GM23338 (cell line): ENCODE results near the gene NOSTRIN. TPM values are rescaled to one million over a fixed set of nuclear protein-coding genes. Genes with fewer than 3 reads are reported as not detected.

ENCODE experiments used
- ATAC-seq: fragments of 200-7000 bp; cut with Tn5 transposase; 3 replicates; pipeline ENCODE4 v1.9.1; 2020
- DNase-seq: peaks from one replicate; pipeline ENCODE4 v3.0.0-alpha.2; 2015; ENCODE audit warnings: low spot score
- H2AFZ ChIP-seq: fragments of 200-600 bp; sonication (generic); 2 replicates; pipeline ENCODE4 v1.8.0; 2016; ENCODE audit warnings: antibody characterized with exemption, mild to moderate bottlenecking, moderate library complexity
- H3F3A ChIP-seq: fragments of 200-600 bp; sonication (generic); replicated peaks from 2 replicates; pipeline ENCODE4 v1.8.0; 2017; ENCODE audit warnings: antibody characterized with exemption, mixed run types, low read depth
- H3K27ac ChIP-seq: fragments of 200-600 bp; sonication (generic); 2 replicates; pipeline ENCODE4 v1.6.1; 2016; ENCODE audit warnings: low read depth
- H3K27me3 ChIP-seq: fragments of 200-600 bp; sonication (generic); 2 replicates; pipeline ENCODE4 v1.8.0; 2016; ENCODE audit warnings: mild to moderate bottlenecking, mixed run types, moderate library complexity; ENCODE audit not compliant: insufficient read depth
- H3K36me3 ChIP-seq: fragments of 200-600 bp; sonication (generic); 2 replicates; pipeline ENCODE4 v1.8.0; 2016; ENCODE audit warnings: mild to moderate bottlenecking; ENCODE audit not compliant: insufficient read depth
- H3K4me1 ChIP-seq: fragments of 200-600 bp; sonication (generic); 2 replicates; pipeline ENCODE4 v1.8.0; 2016; ENCODE audit warnings: mild to moderate bottlenecking, moderate library complexity; ENCODE audit not compliant: insufficient read depth
- H3K4me2 ChIP-seq: fragments of 200-600 bp; sonication (generic); 2 replicates; pipeline ENCODE4 v1.7.1; 2017; ENCODE audit warnings: mixed run types
- H3K4me3 ChIP-seq: fragments of 200-600 bp; sonication (generic); 2 replicates; pipeline ENCODE4 v1.6.1; 2016; ENCODE audit warnings: mixed run types
- H3K79me2 ChIP-seq: fragments of 200-600 bp; sonication (generic); replicated peaks from 2 replicates; pipeline ENCODE4 v1.8.0; 2017; ENCODE audit warnings: mild to moderate bottlenecking; ENCODE audit not compliant: insufficient read depth
- H3K9me2 ChIP-seq: fragments of 200-600 bp; sonication (generic); 2 replicates; pipeline ENCODE4 v1.8.0; 2017; ENCODE audit not compliant: insufficient read depth
- H4K20me1 ChIP-seq: fragments of 200-600 bp; sonication (generic); replicated peaks from 2 replicates; pipeline ENCODE4 v1.8.0; 2017; ENCODE audit warnings: mild to moderate bottlenecking; ENCODE audit not compliant: insufficient read depth
- H3K27ac Mint-ChIP-seq: 2 replicates; pipeline ENCODE4 v1.8.0; 2020; ENCODE audit warnings: inconsistent platforms, mild to moderate bottlenecking, moderate library complexity, mixed read lengths
- H3K27me3 Mint-ChIP-seq: 3 replicates; pipeline ENCODE4 v1.8.0; 2022; ENCODE audit warnings: low read depth, mild to moderate bottlenecking, moderate library complexity, mixed read lengths, inconsistent platforms; ENCODE audit not compliant: insufficient read depth, poor library complexity
- H3K36me3 Mint-ChIP-seq: 3 replicates; pipeline ENCODE4 v1.8.0; 2021; ENCODE audit warnings: low read depth, mild to moderate bottlenecking, inconsistent platforms, moderate library complexity, mixed read lengths
- H3K4me1 Mint-ChIP-seq: 3 replicates; pipeline ENCODE4 v1.8.0; 2020; ENCODE audit warnings: mild to moderate bottlenecking, inconsistent platforms, mixed read lengths
- H3K4me3 Mint-ChIP-seq: 3 replicates; pipeline ENCODE4 v1.8.0; 2021; ENCODE audit warnings: moderate library complexity, mild to moderate bottlenecking, inconsistent platforms, mixed read lengths
- H3K9me3 Mint-ChIP-seq: 3 replicates; pipeline ENCODE4 v1.8.0; 2020; ENCODE audit warnings: moderate library complexity, mild to moderate bottlenecking, inconsistent platforms, mixed read lengths
- ETS1 ChIP-seq: IDR thresholded peaks from 2 replicates; pipeline ENCODE4 v1.6.1; 2016; ENCODE audit warnings: antibody characterized with exemption
- JUNB ChIP-seq: IDR thresholded peaks from one replicate; pipeline ENCODE4 v1.6.1; 2016; ENCODE audit warnings: antibody characterized with exemption; ENCODE audit not compliant: unreplicated experiment
- NANOG ChIP-seq: IDR thresholded peaks from 2 replicates; pipeline ENCODE4 v1.6.1; 2016; ENCODE audit warnings: antibody characterized with exemption, borderline replicate concordance
- STAT1 ChIP-seq: IDR thresholded peaks from one replicate; pipeline ENCODE4 v1.6.1; 2016; ENCODE audit warnings: antibody characterized with exemption; ENCODE audit not compliant: unreplicated experiment
- polyA plus RNA-seq: library from polyadenylated mRNA; unstranded; fragments of >200 nt; fragmentation: Nextera tagmentation; extraction: Ambion mirVana; gene quantifications from 2 replicates; pipeline ENCODE4 v1.2.1, GENCODE V29; 2016
- total RNA-seq: library from RNA; depleted of rRNA; stranded (reverse); fragments of >200 nt; shearing (Covaris generic); gene quantifications from 2 replicates; pipeline ENCODE4 v1.2.3, GENCODE V29; 2014
- TF ChIP-seq, protein P1 (sequence below), 2 experiments: fragments of 200-600 bp in 1 of 2; sonication (generic) in 1 of 2; conservative IDR thresholded peaks; 2 replicates each; pipeline versions ENCODE4 v1.5.1 to v1.6.1; 2016 to 2017; ENCODE audit warnings: antibody characterized with exemption in 2 of 2, low read depth in 2 of 2, mild to moderate bottlenecking in 2 of 2, moderate library complexity in 1 of 2
- TF ChIP-seq, protein P2 (sequence below): fragments of 250-450 bp; sonication (Bioruptor Pico); IDR thresholded peaks from 2 replicates; pipeline ENCODE4 v1.5.0; 2020; ENCODE audit warnings: mild to moderate bottlenecking, moderate library complexity

NOSTRIN gene
- total and polyA plus RNA-seq, 2 experiments from 2014 or later: 1.8 TPM; not detected in 1

GRCh38 chr2:168825126-168825525 is 22.7 kb downstream of the NOSTRIN start (continued):
- TF ChIP-seq, protein P1, sequence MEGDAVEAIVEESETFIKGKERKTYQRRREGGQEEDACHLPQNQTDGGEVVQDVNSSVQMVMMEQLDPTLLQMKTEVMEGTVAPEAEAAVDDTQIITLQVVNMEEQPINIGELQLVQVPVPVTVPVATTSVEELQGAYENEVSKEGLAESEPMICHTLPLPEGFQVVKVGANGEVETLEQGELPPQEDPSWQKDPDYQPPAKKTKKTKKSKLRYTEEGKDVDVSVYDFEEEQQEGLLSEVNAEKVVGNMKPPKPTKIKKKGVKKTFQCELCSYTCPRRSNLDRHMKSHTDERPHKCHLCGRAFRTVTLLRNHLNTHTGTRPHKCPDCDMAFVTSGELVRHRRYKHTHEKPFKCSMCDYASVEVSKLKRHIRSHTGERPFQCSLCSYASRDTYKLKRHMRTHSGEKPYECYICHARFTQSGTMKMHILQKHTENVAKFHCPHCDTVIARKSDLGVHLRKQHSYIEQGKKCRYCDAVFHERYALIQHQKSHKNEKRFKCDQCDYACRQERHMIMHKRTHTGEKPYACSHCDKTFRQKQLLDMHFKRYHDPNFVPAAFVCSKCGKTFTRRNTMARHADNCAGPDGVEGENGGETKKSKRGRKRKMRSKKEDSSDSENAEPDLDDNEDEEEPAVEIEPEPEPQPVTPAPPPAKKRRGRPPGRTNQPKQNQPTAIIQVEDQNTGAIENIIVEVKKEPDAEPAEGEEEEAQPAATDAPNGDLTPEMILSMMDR (conservative IDR thresholded peaks at IDR 0.05; ENCODE audit: low read depth in 2 of 2): no peak
- TF ChIP-seq STAT1: no peak
- TF ChIP-seq NANOG: no peak
- TF ChIP-seq JUNB: no peak
- TF ChIP-seq, protein P2, sequence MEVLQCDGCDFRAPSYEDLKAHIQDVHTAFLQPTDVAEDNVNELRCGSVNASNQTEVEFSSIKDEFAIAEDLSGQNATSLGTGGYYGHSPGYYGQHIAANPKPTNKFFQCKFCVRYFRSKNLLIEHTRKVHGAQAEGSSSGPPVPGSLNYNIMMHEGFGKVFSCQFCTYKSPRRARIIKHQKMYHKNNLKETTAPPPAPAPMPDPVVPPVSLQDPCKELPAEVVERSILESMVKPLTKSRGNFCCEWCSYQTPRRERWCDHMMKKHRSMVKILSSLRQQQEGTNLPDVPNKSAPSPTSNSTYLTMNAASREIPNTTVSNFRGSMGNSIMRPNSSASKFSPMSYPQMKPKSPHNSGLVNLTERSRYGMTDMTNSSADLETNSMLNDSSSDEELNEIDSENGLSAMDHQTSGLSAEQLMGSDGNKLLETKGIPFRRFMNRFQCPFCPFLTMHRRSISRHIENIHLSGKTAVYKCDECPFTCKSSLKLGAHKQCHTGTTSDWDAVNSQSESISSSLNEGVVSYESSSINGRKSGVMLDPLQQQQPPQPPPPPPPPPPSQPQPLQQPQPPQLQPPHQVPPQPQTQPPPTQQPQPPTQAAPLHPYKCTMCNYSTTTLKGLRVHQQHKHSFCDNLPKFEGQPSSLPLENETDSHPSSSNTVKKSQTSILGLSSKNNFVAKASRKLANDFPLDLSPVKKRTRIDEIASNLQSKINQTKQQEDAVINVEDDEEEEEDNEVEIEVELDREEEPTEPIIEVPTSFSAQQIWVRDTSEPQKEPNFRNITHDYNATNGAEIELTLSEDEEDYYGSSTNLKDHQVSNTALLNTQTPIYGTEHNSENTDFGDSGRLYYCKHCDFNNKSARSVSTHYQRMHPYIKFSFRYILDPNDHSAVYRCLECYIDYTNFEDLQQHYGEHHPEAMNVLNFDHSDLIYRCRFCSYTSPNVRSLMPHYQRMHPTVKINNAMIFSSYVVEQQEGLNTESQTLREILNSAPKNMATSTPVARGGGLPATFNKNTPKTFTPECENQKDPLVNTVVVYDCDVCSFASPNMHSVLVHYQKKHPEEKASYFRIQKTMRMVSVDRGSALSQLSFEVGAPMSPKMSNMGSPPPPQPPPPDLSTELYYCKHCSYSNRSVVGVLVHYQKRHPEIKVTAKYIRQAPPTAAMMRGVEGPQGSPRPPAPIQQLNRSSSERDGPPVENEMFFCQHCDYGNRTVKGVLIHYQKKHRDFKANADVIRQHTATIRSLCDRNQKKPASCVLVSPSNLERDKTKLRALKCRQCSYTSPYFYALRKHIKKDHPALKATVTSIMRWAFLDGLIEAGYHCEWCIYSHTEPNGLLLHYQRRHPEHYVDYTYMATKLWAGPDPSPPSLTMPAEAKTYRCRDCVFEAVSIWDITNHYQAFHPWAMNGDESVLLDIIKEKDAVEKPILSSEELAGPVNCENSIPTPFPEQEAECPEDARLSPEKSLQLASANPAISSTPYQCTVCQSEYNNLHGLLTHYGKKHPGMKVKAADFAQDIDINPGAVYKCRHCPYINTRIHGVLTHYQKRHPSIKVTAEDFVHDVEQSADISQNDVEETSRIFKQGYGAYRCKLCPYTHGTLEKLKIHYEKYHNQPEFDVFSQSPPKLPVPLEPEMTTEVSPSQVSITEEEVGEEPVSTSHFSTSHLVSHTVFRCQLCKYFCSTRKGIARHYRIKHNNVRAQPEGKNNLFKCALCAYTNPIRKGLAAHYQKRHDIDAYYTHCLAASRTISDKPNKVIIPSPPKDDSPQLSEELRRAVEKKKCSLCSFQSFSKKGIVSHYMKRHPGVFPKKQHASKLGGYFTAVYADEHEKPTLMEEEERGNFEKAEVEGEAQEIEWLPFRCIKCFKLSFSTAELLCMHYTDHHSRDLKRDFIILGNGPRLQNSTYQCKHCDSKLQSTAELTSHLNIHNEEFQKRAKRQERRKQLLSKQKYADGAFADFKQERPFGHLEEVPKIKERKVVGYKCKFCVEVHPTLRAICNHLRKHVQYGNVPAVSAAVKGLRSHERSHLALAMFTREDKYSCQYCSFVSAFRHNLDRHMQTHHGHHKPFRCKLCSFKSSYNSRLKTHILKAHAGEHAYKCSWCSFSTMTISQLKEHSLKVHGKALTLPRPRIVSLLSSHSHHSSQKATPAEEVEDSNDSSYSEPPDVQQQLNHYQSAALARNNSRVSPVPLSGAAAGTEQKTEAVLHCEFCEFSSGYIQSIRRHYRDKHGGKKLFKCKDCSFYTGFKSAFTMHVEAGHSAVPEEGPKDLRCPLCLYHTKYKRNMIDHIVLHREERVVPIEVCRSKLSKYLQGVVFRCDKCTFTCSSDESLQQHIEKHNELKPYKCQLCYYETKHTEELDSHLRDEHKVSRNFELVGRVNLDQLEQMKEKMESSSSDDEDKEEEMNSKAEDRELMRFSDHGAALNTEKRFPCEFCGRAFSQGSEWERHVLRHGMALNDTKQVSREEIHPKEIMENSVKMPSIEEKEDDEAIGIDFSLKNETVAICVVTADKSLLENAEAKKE (CRISPR knock-in tag): no peak

DNA sequence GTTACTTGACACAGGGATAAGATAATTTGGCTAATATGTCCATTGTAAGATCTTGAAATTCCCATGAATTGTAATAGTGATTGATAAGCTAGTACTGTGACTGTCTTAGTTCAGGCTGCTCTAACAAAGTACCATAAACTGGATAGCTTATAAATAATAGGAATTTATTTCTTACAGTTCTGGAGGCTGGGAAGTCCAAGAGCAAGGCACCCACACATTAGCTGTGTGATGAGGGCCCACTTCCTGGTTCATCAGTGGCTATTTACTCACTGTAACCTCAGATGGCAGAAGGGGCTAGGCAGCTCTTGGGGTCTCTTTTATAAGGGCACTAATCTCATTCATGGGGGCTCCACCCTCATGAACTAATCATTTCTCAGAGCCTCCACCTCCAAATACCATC is 28.5 kb downstream of the NOSTRIN start:
- Histone ChIP-seq H3K79me2 (no peaks in the 10 kb centered on the region), H3K4me1 (no peaks in the 10 kb centered on the region), H3K9me2 (no peaks in the 10 kb centered on the region), H2AFZ (no peak overlapping the region), H3K4me2 (no peak overlapping the region), H3F3A (no peaks in the 10 kb centered on the region), H3K27me3 (no peaks in the 10 kb centered on the region), H4K20me1 (no peaks in the 10 kb centered on the region), H3K27ac (no peak overlapping the region), H3K36me3 (no peaks in the 10 kb centered on the region), H3K4me3 (no peak overlapping the region)
- ATAC-seq (no peak), DNase-seq (no peak)
- Mint-ChIP-seq H3K4me1 (no peaks in the 10 kb centered on the region), H3K36me3 (no peaks in the 10 kb centered on the region), H3K9me3 (no peaks in the 10 kb centered on the region), H3K4me3 (no peak overlapping the region), H3K27me3 (no peaks in the 10 kb centered on the region), H3K27ac (no peak overlapping the region)
- TF ChIP-seq STAT1: no peak
- no peak for TF ChIP-seq ETS1
